GM21390 (cell line): ENCODE results near the gene NNT.
"Not testable (repeated sequence)": the region's sequence is repeated elsewhere in the genome, so short reads cannot be mapped to it uniquely, and the experiment has no call there.

ENCODE experiments used
- ATAC-seq: cut with Tn5 transposase; IDR thresholded peaks from one replicate; pipeline ENCODE4 v1.9.1; 2021; ENCODE audit not compliant: unreplicated experiment

NNT gene

GRCh38 chr5:43663916-43664315, 60.9 kb downstream of the NNT start:
- ATAC-seq: no peak

DNA sequence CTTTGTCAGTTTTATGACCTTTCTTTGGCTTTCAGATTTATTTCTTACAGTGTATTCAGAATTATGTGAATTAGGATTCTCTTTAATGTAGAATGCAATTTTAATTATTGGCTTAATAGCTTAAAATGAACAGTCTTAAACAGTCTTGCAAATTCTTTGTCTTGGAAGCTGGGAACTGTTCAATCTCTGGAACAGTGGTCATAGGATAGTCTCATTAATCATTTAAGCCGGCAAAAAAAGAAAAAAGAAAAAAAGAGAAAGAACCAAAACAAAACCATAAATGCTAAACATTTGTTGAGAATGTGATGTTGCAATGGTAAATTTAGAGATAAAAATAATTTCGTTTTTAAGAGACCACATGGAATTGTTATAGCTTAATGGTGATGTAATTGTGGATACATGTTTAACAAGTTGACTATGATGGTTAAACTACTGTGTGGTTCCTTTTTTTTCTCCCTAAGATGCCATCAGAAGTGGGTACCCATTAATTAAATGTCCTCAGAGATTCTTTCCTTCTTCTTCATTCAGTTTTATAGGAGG, 61.6 kb downstream of the NNT start:
- ATAC-seq: no peak

DNA sequence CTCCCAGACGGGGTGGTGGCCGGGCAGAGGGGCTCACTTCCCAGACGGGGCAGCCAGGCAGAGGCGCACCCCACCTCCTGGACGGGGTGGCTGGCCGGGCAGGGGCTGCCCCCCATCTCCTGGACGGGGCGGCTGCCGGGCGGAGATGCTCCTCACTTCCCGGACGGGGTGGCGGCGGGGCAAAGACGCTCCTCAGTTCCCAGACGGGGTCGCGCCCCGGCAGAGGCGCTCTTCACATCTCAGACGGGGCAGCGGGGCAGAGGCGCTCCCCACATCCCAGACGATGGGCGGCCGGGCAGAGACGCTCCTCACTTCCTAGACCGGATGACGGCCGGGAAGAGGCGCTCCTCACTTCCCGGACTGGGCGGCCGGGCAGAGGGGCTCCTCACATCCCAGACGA, 62.8 kb downstream of the NNT start:
- ATAC-seq: not testable (repeated sequence)

GRCh38 chr5:43666728-43667127, 63.7 kb downstream of the NNT start:
- ATAC-seq: not testable (repeated sequence)

- ATAC-seq: not testable (repeated sequence)
These were observed 64.4 kb downstream of the NNT start for GRCh38 chr5:43667379-43667778.

GRCh38 chr5:43674536-43674935, 71.6 kb downstream of the NNT start:
- ATAC-seq: no peak

GRCh38 chr5:43675357-43675756, 72.4 kb downstream of the NNT start:
- no peak for ATAC-seq

- ATAC-seq: no peak
These were observed 73.3 kb downstream of the NNT start for GRCh38 chr5:43676083-43676840.

- ATAC-seq: no peak
These were observed 74.3 kb downstream of the NNT start for GRCh38 chr5:43677253-43677652.

DNA sequence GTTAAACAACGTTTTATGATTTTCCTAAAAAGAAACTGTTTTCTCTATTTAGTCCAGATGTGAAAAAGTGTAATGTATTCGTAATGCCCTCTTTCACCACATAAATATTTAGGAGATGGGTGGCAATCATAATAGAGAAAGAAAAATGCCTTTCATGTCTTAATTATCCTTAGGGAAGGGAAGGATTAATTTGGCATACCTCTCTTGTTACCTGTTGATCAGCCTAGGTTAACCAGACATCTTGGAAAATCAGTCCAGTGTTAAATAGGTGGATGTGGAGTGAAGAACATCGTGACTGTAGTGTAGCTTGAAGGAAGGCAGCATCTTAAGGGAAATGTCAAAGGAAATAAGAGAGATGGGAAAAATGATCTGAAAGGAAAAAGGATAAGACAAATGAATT, 76.2 kb downstream of the NNT start:
- no peak for ATAC-seq

- no peak for ATAC-seq
These were observed 77.3 kb downstream of the NNT start for GRCh38 chr5:43680286-43680685.

- no peak for ATAC-seq
These were observed 81.0 kb downstream of the NNT start for GRCh38 chr5:43683884-43684471.

DNA sequence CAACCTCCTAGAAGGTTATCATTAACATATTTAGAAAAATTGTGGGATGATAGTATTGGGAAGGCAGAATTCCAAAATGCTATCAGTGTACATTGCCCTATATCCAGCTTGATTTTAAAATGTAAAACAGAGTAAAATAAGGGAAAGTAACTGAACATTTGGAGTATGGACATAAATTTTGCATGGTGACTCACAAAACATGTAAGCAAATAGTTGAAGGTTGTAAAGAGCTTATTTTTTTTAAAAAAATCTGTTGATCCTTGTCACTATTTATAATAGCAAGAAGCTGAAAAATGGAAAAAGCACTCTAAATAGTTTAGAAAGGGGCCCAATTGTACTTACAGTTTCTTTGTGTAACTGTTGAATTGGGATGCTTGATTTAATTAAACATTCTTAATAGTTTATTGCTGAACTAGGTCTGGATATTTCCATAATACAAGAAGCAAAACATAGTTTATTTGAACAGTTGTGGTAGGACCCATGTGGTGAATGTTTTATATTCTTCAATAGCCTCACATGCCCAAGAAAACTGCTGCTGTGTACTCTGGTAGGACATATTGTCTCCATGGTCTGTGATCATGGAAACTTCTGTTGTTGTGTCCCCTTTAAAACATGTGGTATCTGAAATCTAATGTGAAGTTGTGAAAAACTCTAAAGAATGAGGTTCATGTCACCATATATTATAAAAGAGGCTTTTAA, 82.4 kb downstream of the NNT start:
- ATAC-seq: no peak

- ATAC-seq: no peak
These were observed 84.3 kb downstream of the NNT start for GRCh38 chr5:43687275-43687674.

- no peak for ATAC-seq
These were observed 88.3 kb downstream of the NNT start for GRCh38 chr5:43691275-43691674.

DNA sequence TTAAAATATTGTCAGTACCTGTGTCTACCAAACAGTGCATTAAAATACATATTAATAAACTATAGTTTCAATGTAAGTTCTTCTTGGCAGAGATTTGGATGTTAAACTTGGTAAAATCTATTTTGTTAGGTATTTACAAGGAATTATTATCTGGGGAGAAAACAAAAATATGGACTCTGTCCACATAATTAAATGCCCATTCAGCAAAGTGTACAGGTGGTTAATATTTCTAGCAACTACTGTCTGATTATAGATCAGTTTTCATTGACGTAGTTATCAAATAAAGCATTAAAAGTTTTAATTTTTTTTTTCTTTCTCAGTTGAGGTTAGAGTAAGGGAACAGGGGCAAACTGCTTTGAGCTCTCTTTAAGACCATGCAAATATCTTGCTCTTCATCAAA, 88.9 kb downstream of the NNT start:
- no peak for ATAC-seq

DNA sequence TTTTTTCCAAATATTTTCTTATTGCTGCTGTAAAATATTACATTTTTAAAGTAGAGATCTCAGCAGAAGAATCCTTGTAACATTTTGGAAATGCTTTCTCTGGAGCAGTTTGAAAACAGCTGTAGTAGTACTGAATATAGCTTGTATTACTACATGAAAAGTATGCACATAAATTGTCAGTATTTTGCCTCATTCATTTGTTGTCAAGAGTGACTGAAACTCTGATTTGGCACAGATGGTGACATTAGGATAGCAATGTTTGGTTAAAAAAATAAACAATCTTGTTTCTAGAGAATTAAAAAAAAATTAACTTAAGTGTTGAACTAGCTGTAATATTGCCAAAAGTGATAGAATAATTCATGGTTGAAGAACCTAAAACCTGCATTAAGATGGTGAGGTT, 90.4 kb downstream of the NNT start:
- no peak for ATAC-seq

GRCh38 chr5:43694027-43694426, 91.0 kb downstream of the NNT start:
- ATAC-seq: no peak

DNA sequence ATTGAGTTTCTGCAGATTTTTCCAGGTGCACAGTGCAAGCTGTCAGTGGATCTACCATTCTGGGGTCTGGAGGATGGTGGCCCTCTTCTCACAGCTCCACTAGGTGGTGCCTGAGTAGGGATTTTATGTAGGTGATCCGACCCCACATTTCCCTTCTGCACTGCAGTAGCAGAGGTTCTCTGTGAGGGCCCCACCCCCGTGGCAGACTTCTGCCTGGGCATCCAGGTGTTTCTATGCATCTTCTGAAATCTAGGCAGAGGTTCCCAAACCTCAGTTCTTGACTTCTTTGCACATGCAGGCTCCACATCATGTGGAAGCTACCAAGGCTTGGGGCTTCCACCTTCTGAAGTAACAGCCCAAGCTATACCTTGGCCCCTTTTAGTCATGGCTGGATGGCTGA, 93.5 kb downstream of the NNT start:
- ATAC-seq: not testable (repeated sequence)

DNA sequence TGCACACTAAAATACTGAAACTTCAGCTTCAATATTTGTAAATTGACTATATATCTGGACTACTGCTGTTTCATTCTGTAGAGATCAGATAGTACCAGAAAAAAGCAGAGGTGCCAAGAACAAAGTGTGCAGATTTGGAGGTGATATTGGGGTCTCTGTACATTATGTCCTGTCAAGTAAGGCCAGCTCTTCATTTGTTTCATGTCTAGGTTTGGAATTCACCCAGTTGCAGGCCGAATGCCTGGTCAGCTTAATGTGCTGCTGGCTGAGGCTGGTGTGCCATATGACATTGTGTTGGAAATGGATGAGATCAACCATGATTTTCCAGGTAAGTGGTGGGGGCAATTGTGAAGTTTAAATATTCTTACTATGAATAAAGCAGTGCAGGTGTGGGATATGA, 96.9 kb downstream of the NNT start:
- no peak for ATAC-seq

GRCh38 chr5:43700601-43701000, 97.6 kb downstream of the NNT start:
- ATAC-seq: no peak

GRCh38 chr5:43701227-43701626, 98.2 kb downstream of the NNT start:
- ATAC-seq: no peak
